Keratinocyte (primary cell): ENCODE measurements around the gene SULT4A1. TPM values are rescaled to one million over a fixed set of nuclear protein-coding genes. Genes with fewer than 3 reads are reported as not detected.

Source experiments
- DNase-seq: peaks from one replicate; pipeline ENCODE4 v3.0.0-alpha.2; 2011; ENCODE audit warnings: low read depth, missing footprints, low spot score
- FAIRE-seq: peaks from 2 replicates; lab custom pipeline; 2011; peaks lifted over from hg19 to GRCh38; lab: Jason Lieb, UNC
- H2AFZ ChIP-seq: 2 replicates; pipeline ENCODE4 v1.6.0; 2012; ENCODE audit warnings: low read length, control low read depth, inconsistent platforms; ENCODE audit not compliant: control insufficient read depth
- H3K27ac ChIP-seq: 2 replicates; pipeline ENCODE4 v1.5.1; 2011; ENCODE audit warnings: low read length; ENCODE audit not compliant: control insufficient read depth, insufficient read depth
- H3K27me3 ChIP-seq: 3 replicates; pipeline ENCODE4 v1.6.0; 2011; ENCODE audit warnings: low read length; ENCODE audit not compliant: control insufficient read depth, insufficient read depth; ENCODE audit errors: extremely low read depth
- H3K36me3 ChIP-seq, 2 experiments: 2 replicates in 1 of 2; 3 replicates in 1 of 2; pipeline ENCODE4 v1.5.1; 2011; ENCODE audit warnings: low read length in 2 of 2, mild to moderate bottlenecking in 1 of 2; ENCODE audit not compliant: control insufficient read depth in 2 of 2, insufficient read depth in 2 of 2; ENCODE audit errors: extremely low read depth in 1 of 2
- H3K4me1 ChIP-seq: 3 replicates; pipeline ENCODE4 v1.5.1; 2011; ENCODE audit warnings: low read length; ENCODE audit not compliant: control insufficient read depth, insufficient read depth; ENCODE audit errors: extremely low read depth
- H3K4me2 ChIP-seq: 3 replicates; pipeline ENCODE4 v1.6.0; 2011; ENCODE audit warnings: low read depth, low read length; ENCODE audit not compliant: control insufficient read depth, insufficient read depth; ENCODE audit errors: extremely low read depth
- H3K4me3 ChIP-seq, 3 experiments: fragments of 200-600 bp in 1 of 3; sonication (generic) in 1 of 3; 2 replicates in 2 of 3; 3 replicates in 1 of 3; pipeline ENCODE4 v1.5.1; 2011 to 2016; ENCODE audit warnings: low read length in 3 of 3, mild to moderate bottlenecking in 3 of 3, control low read depth in 2 of 3, inconsistent platforms in 1 of 3, low read depth in 1 of 3, mixed read lengths in 1 of 3, mixed run types in 1 of 3, moderate library complexity in 1 of 3; ENCODE audit not compliant: control insufficient read depth in 2 of 3, insufficient read depth in 2 of 3; ENCODE audit errors: extremely low read depth in 1 of 3
- H3K79me2 ChIP-seq: 2 replicates; pipeline ENCODE4 v1.6.0; 2012; ENCODE audit warnings: low read length; ENCODE audit not compliant: control insufficient read depth, insufficient read depth
- H3K9ac ChIP-seq: 3 replicates; pipeline ENCODE4 v1.6.0; 2011; ENCODE audit warnings: low read length; ENCODE audit not compliant: control insufficient read depth, insufficient read depth; ENCODE audit errors: extremely low read depth
- H3K9me1 ChIP-seq: 3 replicates; pipeline ENCODE4 v1.6.0; 2011; ENCODE audit warnings: low read length; ENCODE audit not compliant: control insufficient read depth, insufficient read depth; ENCODE audit errors: extremely low read depth
- H3K9me3 ChIP-seq: 2 replicates; pipeline ENCODE4 v1.5.1; 2012; ENCODE audit warnings: low read depth, low read length; ENCODE audit not compliant: control insufficient read depth
- H4K20me1 ChIP-seq: 3 replicates; pipeline ENCODE4 v1.6.0; 2011; ENCODE audit warnings: low read length; ENCODE audit not compliant: control insufficient read depth, insufficient read depth; ENCODE audit errors: extremely low read depth
- EZH2 ChIP-seq: IDR thresholded peaks from one replicate; pipeline ENCODE4 v1.6.1; 2012; ENCODE audit warnings: inconsistent platforms, mild to moderate bottlenecking, low read length, moderate library complexity
- dilution Hi-C: fragments of 300-500 bp; cut with MboI; formaldehyde crosslinking; loops from one replicate; pipeline ENCODE4 v1.7.0; 2020; ENCODE audit warnings: low sequenced_read_pairs; ENCODE audit not compliant: extremely low pct_ligation_motif_present
- polyA plus RNA-seq, 5 experiments: library from polyadenylated mRNA; depleted of rRNA in 3 of 5; stranded (reverse) in 3 of 5; stranded (forward) in 1 of 5; unstranded in 1 of 5; fragments of >200 nt; gene quantifications; 1 replicate in 1 of 5; 2 replicates in 3 of 5; 3 replicates in 1 of 5; pipeline versions ENCODE4 v1.2.1 to v1.2.3, GENCODE V29; 2011 to 2012; ENCODE audit warnings: missing spikeins in 2 of 5, low read depth in 1 of 5, low replicate concordance in 1 of 5
- TF ChIP-seq, protein P1 (sequence below), 3 experiments: IDR thresholded peaks in 1 of 3; conservative IDR thresholded peaks in 1 of 3; optimal IDR thresholded peaks in 1 of 3; 2 replicates in 2 of 3; 3 replicates in 1 of 3; pipeline versions ENCODE3 to v1.5.1; 2011; ENCODE audit warnings: low read length in 3 of 3, mild to moderate bottlenecking in 3 of 3, moderate library complexity in 2 of 3, control low read depth in 1 of 3, inconsistent platforms in 1 of 3; ENCODE audit not compliant: insufficient read depth in 2 of 3; ENCODE audit errors: extremely low read depth in 1 of 3

The SULT4A1 gene
- polyA plus RNA-seq, 1 donor (not counting 4 experiments of a cell fraction or from before 2014, with no cell fraction given), result 0.26 TPM

DNA sequence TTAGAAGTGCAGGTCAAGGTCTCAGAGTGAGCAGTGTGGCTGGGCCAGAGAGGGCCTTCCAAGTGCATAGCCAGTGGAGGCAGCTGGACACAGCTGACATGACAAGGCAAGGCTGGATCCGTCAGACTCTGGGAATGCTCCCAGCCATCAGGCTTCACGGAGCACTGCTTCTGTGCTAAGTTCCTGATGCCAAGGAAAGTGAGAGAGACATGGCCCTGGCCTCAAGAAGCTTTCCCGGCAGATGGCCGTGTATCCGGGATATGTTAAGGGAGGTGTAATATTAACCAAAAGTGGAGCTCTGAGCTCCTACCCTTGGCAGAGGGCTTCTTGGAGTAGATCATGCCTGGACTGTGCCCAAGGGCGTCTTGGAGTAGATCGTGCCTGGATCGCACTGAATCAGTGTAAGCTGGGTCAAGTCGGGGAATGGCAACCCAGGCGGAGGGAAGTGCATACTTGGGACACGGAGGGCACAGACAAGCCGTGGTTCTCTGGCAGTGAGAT is 42.8 kb downstream of the SULT4A1 start:
- Histone ChIP-seq H2AFZ (no peak overlapping the region), H3K27me3 (peaks cover 8% of the 10 kb centered on the region), H3K4me1 (no peaks in the 10 kb centered on the region), H4K20me1 (no peaks in the 10 kb centered on the region), H3K79me2 (no peaks in the 10 kb centered on the region), H3K4me2 (no peak overlapping the region), H3K27ac (no peak overlapping the region), H3K9ac (no peak overlapping the region), H3K36me3 (no peaks in the 10 kb centered on the region), H3K9me3 (no peaks in the 10 kb centered on the region), H3K4me3 (no peak overlapping the region), H3K9me1 (no peaks in the 10 kb centered on the region)
- dilution Hi-C loops, result no loop called here
- no peak for TF ChIP-seq EZH2
- TF ChIP-seq, protein P1, sequence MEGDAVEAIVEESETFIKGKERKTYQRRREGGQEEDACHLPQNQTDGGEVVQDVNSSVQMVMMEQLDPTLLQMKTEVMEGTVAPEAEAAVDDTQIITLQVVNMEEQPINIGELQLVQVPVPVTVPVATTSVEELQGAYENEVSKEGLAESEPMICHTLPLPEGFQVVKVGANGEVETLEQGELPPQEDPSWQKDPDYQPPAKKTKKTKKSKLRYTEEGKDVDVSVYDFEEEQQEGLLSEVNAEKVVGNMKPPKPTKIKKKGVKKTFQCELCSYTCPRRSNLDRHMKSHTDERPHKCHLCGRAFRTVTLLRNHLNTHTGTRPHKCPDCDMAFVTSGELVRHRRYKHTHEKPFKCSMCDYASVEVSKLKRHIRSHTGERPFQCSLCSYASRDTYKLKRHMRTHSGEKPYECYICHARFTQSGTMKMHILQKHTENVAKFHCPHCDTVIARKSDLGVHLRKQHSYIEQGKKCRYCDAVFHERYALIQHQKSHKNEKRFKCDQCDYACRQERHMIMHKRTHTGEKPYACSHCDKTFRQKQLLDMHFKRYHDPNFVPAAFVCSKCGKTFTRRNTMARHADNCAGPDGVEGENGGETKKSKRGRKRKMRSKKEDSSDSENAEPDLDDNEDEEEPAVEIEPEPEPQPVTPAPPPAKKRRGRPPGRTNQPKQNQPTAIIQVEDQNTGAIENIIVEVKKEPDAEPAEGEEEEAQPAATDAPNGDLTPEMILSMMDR (optimal IDR thresholded peaks at IDR 0.05 in 1 of 3, IDR thresholded peaks at IDR 0.05 in 1 of 3, conservative IDR thresholded peaks at IDR 0.05 in 1 of 3; ENCODE audit: extremely low read depth in 1 of 3, insufficient read depth in 2 of 3, low read length in 3 of 3), result no peak
- DNase-seq (no peak), FAIRE-seq (no peak)

DNA sequence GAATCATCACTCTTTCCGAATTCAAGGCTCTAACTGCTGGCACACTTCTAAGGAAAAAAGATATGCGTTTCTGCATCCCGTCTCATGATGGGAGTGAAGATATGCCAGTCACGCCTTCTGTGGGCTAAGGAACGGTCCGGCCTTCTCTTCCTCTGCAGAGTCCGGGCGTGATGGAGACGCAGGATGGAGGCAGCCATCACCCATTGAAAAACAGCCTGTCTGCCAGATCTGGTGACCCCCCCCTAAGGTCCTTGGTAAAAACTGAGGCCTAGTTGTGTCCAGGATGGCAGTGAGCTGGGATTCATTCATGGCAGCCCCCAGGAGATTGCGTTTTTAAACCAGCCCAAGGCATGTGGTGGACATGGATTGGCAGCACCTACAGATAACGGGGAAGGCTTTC is 43.3 kb downstream of the SULT4A1 start:
- no peaks in the 10 kb centered on the region for H3K9me3 ChIP-seq
- TF ChIP-seq EZH2, result no peak
- TF ChIP-seq, protein P1 (optimal IDR thresholded peaks at IDR 0.05 in 1 of 3, IDR thresholded peaks at IDR 0.05 in 1 of 3, conservative IDR thresholded peaks at IDR 0.05 in 1 of 3; ENCODE audit: extremely low read depth in 1 of 3, insufficient read depth in 2 of 3, low read length in 3 of 3), result no peak

More for the DNA sequence above, 43.3 kb downstream of the SULT4A1 start:
- H3K27me3 ChIP-seq, result peaks cover 4% of the 10 kb centered on the region
- H3K4me3 ChIP-seq, result no peak overlapping the region
- H3K36me3 ChIP-seq, result peaks cover 0 to 2% of the 10 kb centered on the region in 2 experiments
- H4K20me1 ChIP-seq, result no peaks in the 10 kb centered on the region
- H3K9me1 ChIP-seq, result no peaks in the 10 kb centered on the region
- no peak overlapping the region for H2AFZ ChIP-seq
- no peak overlapping the region for H3K27ac ChIP-seq
- FAIRE-seq (no peak), DNase-seq (no peak)
- no peaks in the 10 kb centered on the region for H3K4me1 ChIP-seq
- no peak overlapping the region for H3K9ac ChIP-seq
- dilution Hi-C loops, result no loop called here
- no peak overlapping the region for H3K4me2 ChIP-seq
- H3K79me2 ChIP-seq, result no peaks in the 10 kb centered on the region
